HEK293T (cell line): ENCODE data around the gene GLOD5.

Source experiments
- CTCF ChIA-PET: fragments of 350-600 bp; formaldehyde crosslinking; extraction: SDS; loops from one replicate; lab custom pipeline; 2021; ENCODE audit warnings: antibody characterized with exemption, inconsistent platforms; lab: Yijun Ruan, JAX
- POLR2A ChIA-PET: fragments of 350-600 bp; formaldehyde crosslinking; extraction: SDS; loops from one replicate; lab custom pipeline; 2020; ENCODE audit warnings: antibody characterized with exemption, inconsistent platforms; lab: Yijun Ruan, JAX
- DNase-seq: peaks from one replicate; pipeline ENCODE4 v3.0.0; 2012; ENCODE audit warnings: mixed read lengths; ENCODE audit errors: extremely low spot score
- ARNT ChIP-seq: fragments of 450-650 bp; IDR thresholded peaks from 2 replicates; pipeline ENCODE4 v1.6.1; 2017; ENCODE audit warnings: mild to moderate bottlenecking
- BHLHE40 ChIP-seq: fragments of 450-650 bp; IDR thresholded peaks from 2 replicates; pipeline ENCODE4 v1.6.1; 2016; ENCODE audit warnings: mild to moderate bottlenecking, moderate library complexity, borderline replicate concordance
- CTBP1 ChIP-seq: fragments of 450-650 bp; IDR thresholded peaks from 2 replicates; pipeline ENCODE4 v1.6.1; 2016; ENCODE audit warnings: borderline replicate concordance
- ELF4 ChIP-seq: fragments of 450-650 bp; IDR thresholded peaks from 2 replicates; pipeline ENCODE4 v1.6.1; 2017; ENCODE audit warnings: antibody characterized with exemption
- FOXA1 ChIP-seq: fragments of 450-650 bp; IDR thresholded peaks from 2 replicates; pipeline ENCODE4 v1.6.1; 2016; ENCODE audit warnings: mild to moderate bottlenecking
- FOXK2 ChIP-seq: fragments of 450-650 bp; IDR thresholded peaks from 2 replicates; pipeline ENCODE4 v1.6.1; 2016; ENCODE audit warnings: mild to moderate bottlenecking
- FOXM1 ChIP-seq: fragments of 450-650 bp; IDR thresholded peaks from 2 replicates; pipeline ENCODE4 v1.6.1; 2017; ENCODE audit warnings: mild to moderate bottlenecking, borderline replicate concordance
- HDGF ChIP-seq: fragments of 450-650 bp; IDR thresholded peaks from 2 replicates; pipeline ENCODE4 v1.6.1; 2017; ENCODE audit warnings: antibody characterized with exemption, borderline replicate concordance
- L3MBTL2 ChIP-seq: fragments of 450-650 bp; conservative IDR thresholded peaks from 2 replicates; pipeline ENCODE4 v1.6.1; 2016; ENCODE audit warnings: mild to moderate bottlenecking
- LEF1 ChIP-seq: fragments of 450-650 bp; IDR thresholded peaks from 2 replicates; pipeline ENCODE4 v1.6.1; 2017; ENCODE audit warnings: mild to moderate bottlenecking, borderline replicate concordance
- NFRKB ChIP-seq: fragments of 450-650 bp; IDR thresholded peaks from 2 replicates; pipeline ENCODE4 v1.6.1; 2016; ENCODE audit warnings: mild to moderate bottlenecking, moderate library complexity
- SP1 ChIP-seq: fragments of 450-650 bp; IDR thresholded peaks from 2 replicates; pipeline ENCODE4 v1.6.1; 2017
- SUZ12 ChIP-seq: fragments of 450-650 bp; IDR thresholded peaks from 2 replicates; pipeline ENCODE4 v1.6.1; 2016; ENCODE audit warnings: mild to moderate bottlenecking
- TARDBP ChIP-seq: fragments of 450-650 bp; IDR thresholded peaks from 2 replicates; pipeline ENCODE4 v1.6.1; 2016
- ZNF384 ChIP-seq: fragments of 450-650 bp; IDR thresholded peaks from 2 replicates; pipeline ENCODE4 v1.6.1; 2016
- TF ChIP-seq, protein P1 (sequence below): fragments of 450-650 bp; IDR thresholded peaks from 2 replicates; pipeline ENCODE4 v1.6.1; 2016

Gene GLOD5

DNA sequence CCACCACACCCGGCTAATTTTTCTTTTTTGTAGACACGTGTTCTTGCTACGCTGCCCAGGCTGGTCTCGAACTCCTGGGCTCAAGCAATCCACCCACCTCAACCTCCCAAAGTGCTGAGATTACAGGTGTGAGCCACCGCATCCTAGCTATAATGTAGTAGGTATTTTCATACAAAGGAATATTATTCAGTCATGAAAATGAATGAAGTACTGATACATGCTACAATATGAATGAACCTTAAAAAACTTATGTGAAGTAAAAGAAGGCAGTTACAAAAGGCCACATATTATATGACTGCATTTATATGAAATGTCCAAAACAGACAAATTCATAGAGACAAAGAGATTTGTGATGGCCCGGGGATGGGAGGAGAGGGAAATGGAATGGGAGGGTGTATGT, 20.2 kb downstream of the GLOD5 start:
- DNase-seq = no peak
- ChIA-PET CTCF (no interaction called here), POLR2A (no interaction called here)
- TF ChIP-seq, protein P1, sequence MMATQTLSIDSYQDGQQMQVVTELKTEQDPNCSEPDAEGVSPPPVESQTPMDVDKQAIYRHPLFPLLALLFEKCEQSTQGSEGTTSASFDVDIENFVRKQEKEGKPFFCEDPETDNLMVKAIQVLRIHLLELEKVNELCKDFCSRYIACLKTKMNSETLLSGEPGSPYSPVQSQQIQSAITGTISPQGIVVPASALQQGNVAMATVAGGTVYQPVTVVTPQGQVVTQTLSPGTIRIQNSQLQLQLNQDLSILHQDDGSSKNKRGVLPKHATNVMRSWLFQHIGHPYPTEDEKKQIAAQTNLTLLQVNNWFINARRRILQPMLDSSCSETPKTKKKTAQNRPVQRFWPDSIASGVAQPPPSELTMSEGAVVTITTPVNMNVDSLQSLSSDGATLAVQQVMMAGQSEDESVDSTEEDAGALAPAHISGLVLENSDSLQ = no peak
- TF ChIP-seq SP1 (no peak), LEF1 (no peak), ELF4 (no peak), TARDBP (no peak), CTBP1 (no peak), ZNF384 (no peak), FOXA1 (no peak), NFRKB (no peak), L3MBTL2 (no peak), SUZ12 (no peak), FOXK2 (no peak), HDGF (no peak)

DNA sequence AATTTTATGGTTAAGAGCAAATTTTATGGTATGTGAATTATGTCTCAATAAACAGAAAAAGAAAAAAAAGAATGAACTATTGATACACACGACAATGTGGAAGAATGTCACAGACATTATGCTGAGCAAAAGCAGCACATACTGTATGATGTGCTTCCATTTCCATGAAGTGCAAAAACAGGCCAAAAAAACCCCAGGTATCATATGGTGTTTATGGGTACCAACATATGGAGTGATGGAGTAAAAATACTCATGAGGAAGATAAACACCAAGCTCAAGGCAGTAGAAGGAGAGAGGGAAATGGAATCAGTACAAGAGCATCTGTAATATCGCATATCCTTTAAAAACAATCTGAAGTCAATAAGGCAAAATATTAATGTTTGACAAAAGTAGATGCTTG, 20.7 kb downstream of the GLOD5 start:
- DNase-seq = no peak
- ChIA-PET CTCF (no interaction called here), POLR2A (no interaction called here)
- TF ChIP-seq TARDBP = no peak
- TF ChIP-seq CTBP1 = no peak
- TF ChIP-seq ARNT = no peak
- no peak for TF ChIP-seq FOXM1
- TF ChIP-seq FOXK2 = no peak
- TF ChIP-seq SUZ12 = no peak
- no peak for TF ChIP-seq SP1
- no peak for TF ChIP-seq NFRKB
- TF ChIP-seq FOXA1 = no peak
- TF ChIP-seq LEF1 = no peak

DNA sequence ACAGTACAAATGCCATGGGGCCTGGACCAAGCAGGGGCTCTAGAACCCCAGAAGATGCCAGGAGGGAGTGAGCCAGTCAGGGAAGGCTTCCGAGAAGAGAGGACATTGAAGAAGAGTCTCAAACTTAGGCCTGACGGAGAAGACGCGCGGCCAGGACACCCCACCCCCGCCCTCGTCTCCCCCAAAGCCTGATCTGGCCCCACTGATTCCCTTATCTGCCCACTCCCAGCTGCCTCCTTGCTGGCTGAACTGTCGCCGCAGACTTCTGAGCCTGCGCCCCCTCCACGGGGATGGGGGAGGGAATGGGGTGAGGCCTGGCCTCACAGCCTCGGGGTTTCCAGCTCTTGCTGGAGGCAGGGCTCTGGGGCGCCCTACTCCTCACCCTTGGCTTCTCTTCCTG, 21.2 kb downstream of the GLOD5 start:
- DNase-seq = no peak
- ChIA-PET POLR2A (no interaction called here), CTCF (no interaction called here)
- TF ChIP-seq FOXK2 = no peak
- TF ChIP-seq HDGF = no peak
- no peak for TF ChIP-seq LEF1
- TF ChIP-seq, protein P1 = no peak
- no peak for TF ChIP-seq CTBP1
- no peak for TF ChIP-seq NFRKB
- TF ChIP-seq ELF4 = no peak
- TF ChIP-seq L3MBTL2 = no peak
- TF ChIP-seq FOXM1 = no peak
- no peak for TF ChIP-seq ZNF384
- no peak for TF ChIP-seq SP1
- no peak for TF ChIP-seq ARNT
- no peak for TF ChIP-seq TARDBP
- TF ChIP-seq SUZ12 = no peak
- no peak for TF ChIP-seq FOXA1
- no peak for TF ChIP-seq BHLHE40

DNA sequence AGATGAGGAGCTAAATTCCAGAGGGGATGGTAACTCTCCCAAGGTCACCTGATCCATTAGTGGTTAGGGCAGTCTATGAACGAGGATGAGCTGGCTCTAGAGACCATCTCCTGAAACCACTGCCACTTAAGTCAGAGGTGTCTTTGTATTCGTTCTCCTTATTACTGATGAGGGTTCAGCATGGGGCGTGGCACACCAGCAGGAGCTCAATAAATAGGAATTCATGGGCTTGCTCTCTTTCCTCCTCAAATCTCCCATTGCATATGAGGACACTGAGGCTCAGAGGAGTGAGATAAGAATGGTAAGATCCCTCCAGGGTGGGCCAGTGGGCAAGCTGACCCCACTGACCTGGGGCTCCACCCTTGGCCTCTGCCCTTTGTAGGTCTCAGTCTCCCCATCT, 23.2 kb downstream of the GLOD5 start:
- DNase-seq = no peak
- no peak for TF ChIP-seq BHLHE40
- ChIA-PET CTCF (no interaction called here), POLR2A (no interaction called here)

DNA sequence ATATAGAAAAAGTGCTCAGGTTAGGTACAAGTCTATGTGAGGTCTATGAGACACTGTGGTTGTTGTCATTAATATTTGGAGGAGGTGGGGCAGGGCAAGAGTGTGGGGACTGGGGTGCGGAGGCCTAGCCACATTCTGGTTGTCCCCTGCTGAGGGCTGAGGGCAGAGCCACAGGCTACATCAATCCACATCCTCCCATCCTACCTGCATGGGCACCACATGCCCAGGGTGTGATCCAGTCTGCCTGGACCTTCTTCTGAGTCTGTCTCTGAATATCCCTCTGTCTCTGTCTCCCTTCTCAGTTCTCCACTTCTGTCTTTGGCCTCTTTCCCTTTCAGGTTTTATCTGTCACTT, 23.6 kb downstream of the GLOD5 start:
- ChIA-PET POLR2A (no interaction called here), CTCF (no interaction called here)
- TF ChIP-seq, protein P1 = no peak
- DNase-seq = no peak

DNA sequence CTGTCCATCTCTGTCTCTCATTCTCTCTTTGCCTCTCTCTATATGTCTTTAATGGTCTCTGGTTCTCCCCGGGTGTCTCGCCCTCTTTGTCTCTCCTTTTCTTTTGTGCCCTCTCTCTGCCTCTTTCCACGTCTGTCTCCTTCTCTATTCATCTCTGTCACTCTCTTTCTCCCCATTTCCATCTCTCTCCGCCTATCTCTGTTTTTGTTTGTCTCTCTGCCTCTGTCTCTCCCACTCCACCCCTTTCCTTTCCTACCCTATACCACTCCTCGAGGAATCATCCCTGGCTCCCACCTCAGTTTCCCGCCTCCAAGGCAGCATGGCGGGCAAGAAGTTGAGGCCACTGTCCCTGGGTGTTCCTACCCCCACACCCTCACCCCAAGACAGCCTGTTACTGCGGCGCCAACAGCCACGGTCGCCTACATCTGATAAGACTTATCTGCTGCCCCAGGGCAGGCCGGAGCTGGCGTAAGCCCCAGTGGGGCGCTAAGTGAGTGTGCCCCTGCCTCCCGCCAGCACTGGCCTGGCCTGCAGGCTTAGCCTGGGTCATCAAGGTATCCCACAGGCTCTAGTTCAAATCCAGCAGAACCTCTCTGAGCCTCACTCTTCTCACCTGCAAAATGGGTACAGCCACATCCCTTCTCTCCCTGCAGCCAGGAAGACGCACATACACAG, 24.1 kb downstream of the GLOD5 start:
- CTCF ChIA-PET = no interaction called here
- TF ChIP-seq HDGF (no peak), SUZ12 (no peak), FOXK2 (no peak), BHLHE40 (no peak), CTBP1 (no peak), TARDBP (no peak), LEF1 (no peak), L3MBTL2 (no peak), ELF4 (no peak)
- TF ChIP-seq, protein P1 = no peak
- POLR2A ChIA-PET = no interaction called here
- no peak for DNase-seq
